Measurements from ENCODE around the gene CCR5.

- no peak for TF ChIP-seq CTCF (conservative IDR thresholded peaks at IDR 0.05)
- no peak for TF ChIP-seq ZFX (IDR thresholded peaks at IDR 0.05)
Measured at GRCh38 chr3:46400846-46401245, 30.1 kb downstream of the CCR5 start.
